A673 (cell line): ENCODE results near the gene RPL28. TPM values are rescaled to one million over a fixed set of nuclear protein-coding genes. Genes with fewer than 3 reads are reported as not detected.

Source experiments
- BruUV-seq: library from RNA; stranded (reverse); fragments of 400-500 nt; replicated peaks from 2 replicates; lab custom pipeline; 2021; lab: Mats Ljungman, UMichigan
- CTCF ChIA-PET: fragments of 300-600 bp; sonication (Branson Sonifier 250); formaldehyde crosslinking; loops from one replicate; lab custom pipeline; 2022; ENCODE audit warnings: antibody characterized with exemption; lab: Charles Lee
- POLR2A ChIA-PET: fragments of 300-600 bp; sonication (Branson Sonifier 250); formaldehyde crosslinking; loops from one replicate; lab custom pipeline; 2022; ENCODE audit warnings: antibody characterized with exemption; ENCODE audit not compliant: low non-redundant PET; lab: Charles Lee
- DNase-seq: peaks from one replicate; pipeline ENCODE4 v3.0.0-alpha.2; 2015; ENCODE audit warnings: low spot score
- H3K27ac ChIP-seq: fragments of 200-600 bp; sonication (generic); 2 replicates; pipeline ENCODE4 v1.5.1; 2016; ENCODE audit warnings: mixed run types, low read depth, mild to moderate bottlenecking, mixed read lengths, antibody characterized with exemption, low read length; ENCODE audit not compliant: poor library complexity, severe bottlenecking
- H3K27me3 ChIP-seq: fragments of 200-600 bp; sonication (generic); replicated peaks from 2 replicates; pipeline ENCODE4 v1.6.1; 2017; ENCODE audit warnings: mixed run types, low read depth, mild to moderate bottlenecking, mixed read lengths, antibody characterized with exemption, low read length; ENCODE audit not compliant: insufficient read depth, poor library complexity
- H3K36me3 ChIP-seq: fragments of 200-600 bp; sonication (generic); 2 replicates; pipeline ENCODE4 v1.6.1; 2016; ENCODE audit warnings: mixed run types, mild to moderate bottlenecking, mixed read lengths, antibody characterized with exemption, low read length; ENCODE audit not compliant: insufficient read depth, poor library complexity, severe bottlenecking
- H3K4me1 ChIP-seq: fragments of 200-600 bp; sonication (generic); 2 replicates; pipeline ENCODE4 v1.6.1; 2017; ENCODE audit warnings: mixed run types, mild to moderate bottlenecking, mixed read lengths, antibody characterized with exemption, low read length; ENCODE audit not compliant: insufficient read depth, poor library complexity, severe bottlenecking
- H3K4me3 ChIP-seq: fragments of 200-600 bp; sonication (generic); 2 replicates; pipeline ENCODE4 v1.5.1; 2016; ENCODE audit warnings: low read depth, mixed run types, mild to moderate bottlenecking, mixed read lengths, low read length; ENCODE audit not compliant: poor library complexity, severe bottlenecking
- H3K9me3 ChIP-seq: fragments of 200-600 bp; sonication (generic); 2 replicates; pipeline ENCODE4 v1.6.1; 2016; ENCODE audit warnings: mixed run types, low read depth, mild to moderate bottlenecking, mixed read lengths, antibody characterized with exemption, low read length; ENCODE audit not compliant: poor library complexity, severe bottlenecking
- EZH2 ChIP-seq: fragments of 200-600 bp; sonication (generic); IDR thresholded peaks from 2 replicates; pipeline ENCODE4 v1.6.1; 2017; ENCODE audit warnings: borderline replicate concordance, low read depth, mild to moderate bottlenecking, mixed read lengths, antibody characterized with exemption, low read length; ENCODE audit not compliant: poor library complexity, severe bottlenecking
- intact Hi-C: fragments of 100-400 bp; cut with micrococcal nuclease; formaldehyde crosslinking; loops from one replicate; pipeline ENCODE4 v1.10.0; 2022; ENCODE audit not compliant: unreplicated experiment
- total RNA-seq: library from RNA; stranded (reverse); gene quantifications from 2 replicates; pipeline ENCODE4 v1.2.3, GENCODE V29; 2021
- TF ChIP-seq, protein P1 (sequence below): fragments of 300-800, 200-600 bp; sonication (generic); conservative IDR thresholded peaks from 2 replicates; pipeline ENCODE4 v1.5.1; 2017; ENCODE audit warnings: low read depth, mild to moderate bottlenecking, antibody characterized with exemption, low read length, moderate library complexity, mixed read lengths

RPL28 gene
- total RNA-seq, 1 experiment from 2014 or later, result 1,380 TPM

DNA sequence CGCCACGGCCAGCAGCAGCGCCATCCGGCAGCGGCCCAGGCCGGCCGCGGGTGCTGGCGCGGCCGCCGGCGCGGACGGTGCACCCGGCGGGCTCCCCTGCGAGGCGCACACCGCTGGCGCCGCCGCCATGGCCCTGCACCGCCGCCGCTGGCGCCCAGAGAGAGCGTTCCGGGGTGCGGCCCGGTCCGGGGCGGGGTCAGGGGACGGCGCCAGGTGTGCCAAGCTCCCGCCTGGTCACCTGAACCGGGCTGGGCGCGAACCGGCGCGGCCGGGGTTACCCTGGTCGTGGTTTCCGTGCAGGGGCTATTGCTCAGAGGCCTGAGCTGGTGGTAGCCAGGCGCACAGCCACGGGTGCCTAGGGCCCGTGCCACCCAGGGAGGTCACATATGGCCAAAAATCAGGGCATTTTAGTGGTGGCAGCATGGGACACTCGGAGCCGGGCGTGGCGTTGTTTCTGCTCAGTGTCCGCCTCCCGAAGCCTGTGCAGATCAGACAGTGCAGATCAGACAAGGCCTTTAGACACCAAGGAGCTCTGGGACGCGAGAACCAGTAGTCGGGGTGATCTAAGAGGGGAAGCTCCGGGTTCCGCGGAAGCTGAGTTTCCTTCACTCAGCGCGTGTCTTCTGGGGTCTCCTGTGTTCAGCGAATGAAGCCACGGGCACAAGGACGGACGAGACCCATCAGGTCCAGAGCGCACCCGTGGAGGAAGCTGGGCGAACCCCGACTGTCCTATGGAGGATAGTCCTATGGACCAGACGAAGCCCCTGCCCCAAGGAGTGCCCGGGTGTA is 1.4 kb upstream of the RPL28 start, which contains the start of gene TMEM238:
TSS of gene TMEM238 (minus strand) at position 162 of the 789 bp plus-strand sequence. CDS start at position 129, 33 bp downstream.
- H3K27ac ChIP-seq, result peak within 1 kb of the TSS; percentile 88
- intact Hi-C loops, result loop anchor here (10.0 kb wide), 1 partner anchor 80 kb away; no protein-coding TSS in a partner anchor
- DNase-seq, result no peak
- peaks cover 30% of the 10 kb centered on the region for H3K36me3 ChIP-seq
- H3K4me1 ChIP-seq, result peaks cover 23% of the 10 kb centered on the region
- no peaks in the 10 kb centered on the region for H3K27me3 ChIP-seq
- no TSS peak for BruUV-seq
- no peaks in the 10 kb centered on the region for H3K9me3 ChIP-seq
- H3K4me3 ChIP-seq, result peak within 1 kb of the TSS; percentile 98
- CTCF ChIA-PET, result interaction anchor here (1.0 kb wide), 1 partner anchor 120 kb away, joined by 3 read pairs; no protein-coding TSS in a partner anchor
- POLR2A ChIA-PET, result no interaction called here
- TF ChIP-seq EZH2, result no peak
- TF ChIP-seq, protein P1, sequence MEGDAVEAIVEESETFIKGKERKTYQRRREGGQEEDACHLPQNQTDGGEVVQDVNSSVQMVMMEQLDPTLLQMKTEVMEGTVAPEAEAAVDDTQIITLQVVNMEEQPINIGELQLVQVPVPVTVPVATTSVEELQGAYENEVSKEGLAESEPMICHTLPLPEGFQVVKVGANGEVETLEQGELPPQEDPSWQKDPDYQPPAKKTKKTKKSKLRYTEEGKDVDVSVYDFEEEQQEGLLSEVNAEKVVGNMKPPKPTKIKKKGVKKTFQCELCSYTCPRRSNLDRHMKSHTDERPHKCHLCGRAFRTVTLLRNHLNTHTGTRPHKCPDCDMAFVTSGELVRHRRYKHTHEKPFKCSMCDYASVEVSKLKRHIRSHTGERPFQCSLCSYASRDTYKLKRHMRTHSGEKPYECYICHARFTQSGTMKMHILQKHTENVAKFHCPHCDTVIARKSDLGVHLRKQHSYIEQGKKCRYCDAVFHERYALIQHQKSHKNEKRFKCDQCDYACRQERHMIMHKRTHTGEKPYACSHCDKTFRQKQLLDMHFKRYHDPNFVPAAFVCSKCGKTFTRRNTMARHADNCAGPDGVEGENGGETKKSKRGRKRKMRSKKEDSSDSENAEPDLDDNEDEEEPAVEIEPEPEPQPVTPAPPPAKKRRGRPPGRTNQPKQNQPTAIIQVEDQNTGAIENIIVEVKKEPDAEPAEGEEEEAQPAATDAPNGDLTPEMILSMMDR, result no peak

- no peaks in the 10 kb centered on the region for H3K27me3 ChIP-seq
- no peaks in the 10 kb centered on the region for H3K9me3 ChIP-seq
- peak overlapping the region; percentile 98 for H3K4me3 ChIP-seq
- TF ChIP-seq, protein P1, result no peak
- POLR2A ChIA-PET, result no interaction called here
- peaks cover 38% of the 10 kb centered on the region for H3K36me3 ChIP-seq
- BruUV-seq, result TSS peak; percentile 67
- H3K4me1 ChIP-seq, result peaks cover 27% of the 10 kb centered on the region
- peak overlapping the region; percentile 88 for H3K27ac ChIP-seq
- DNase-seq, result peak; percentile 98
- CTCF ChIA-PET, result no interaction called here
- intact Hi-C loops, result loop anchor here (10.0 kb wide), 1 partner anchor 80 kb away; no protein-coding TSS in a partner anchor
These were observed 610 bp upstream of the RPL28 start for GRCh38 chr19:55384920-55385723.

GRCh38 chr19:55386493-55386971 is 800 bp downstream of the RPL28 start:
- no peak for TF ChIP-seq EZH2
- TF ChIP-seq, protein P1, result no peak
- H3K27me3 ChIP-seq, result no peaks in the 10 kb centered on the region
- H3K4me1 ChIP-seq, result peaks cover 32% of the 10 kb centered on the region
- peak overlapping the region; percentile 88 for H3K27ac ChIP-seq
- ChIA-PET CTCF (no interaction called here), POLR2A (no interaction called here)
- peaks cover 38% of the 10 kb centered on the region for H3K36me3 ChIP-seq
- BruUV-seq, result TSS peak; percentile 75
- DNase-seq, result no peak
- intact Hi-C loops, result loop anchor here (10.0 kb wide), 1 partner anchor 82 kb away; no protein-coding TSS in a partner anchor
- no peaks in the 10 kb centered on the region for H3K9me3 ChIP-seq
- peak overlapping the region; percentile 98 for H3K4me3 ChIP-seq
